Natural killer cell (primary cell): ENCODE measurements around the gene CA4. TPM values are rescaled to one million over a fixed set of nuclear protein-coding genes. Genes with fewer than 3 reads are reported as not detected.

ENCODE experiments used
- ATAC-seq, 3 donors: fragments of 150-1000 bp in 2 of 3; fragments of 200-7000 bp in 1 of 3; cut with Tn5 transposase; 1 replicate in 1 of 3; 2 replicates in 2 of 3; pipeline ENCODE4 v1.10.0; 2021; ENCODE audit warnings: mild to moderate bottlenecking in 2 of 3, moderate library complexity in 2 of 3
- DNase-seq, 2 donors: peaks; one replicate each; pipeline versions ENCODE4 v3.0.0 to v3.0.0-alpha.2; 2013 to 2021; ENCODE audit warnings: mixed read lengths in 1 of 2
- H3K27ac ChIP-seq: one replicate; pipeline ENCODE4 v1.5.1; 2013; ENCODE audit warnings: mild to moderate bottlenecking, low read length
- H3K27me3 ChIP-seq: one replicate; pipeline ENCODE4 v1.6.1; 2013; ENCODE audit warnings: low read length; ENCODE audit not compliant: control insufficient read depth, insufficient read depth
- H3K36me3 ChIP-seq: one replicate; pipeline ENCODE4 v1.6.1; 2013; ENCODE audit warnings: low read length; ENCODE audit not compliant: control insufficient read depth, insufficient read depth
- H3K4me1 ChIP-seq: one replicate; pipeline ENCODE4 v1.6.1; 2013; ENCODE audit warnings: low read length; ENCODE audit not compliant: control insufficient read depth, insufficient read depth
- H3K4me3 ChIP-seq: one replicate; pipeline ENCODE4 v1.5.1; 2013; ENCODE audit warnings: low read length
- H3K9me3 ChIP-seq: one replicate; pipeline ENCODE4 v1.6.1; 2013; ENCODE audit warnings: low read length; ENCODE audit not compliant: control insufficient read depth, insufficient read depth
- H3K27ac Mint-ChIP-seq, 2 donors: one replicate each; pipeline ENCODE4 v1.8.0; 2022; ENCODE audit warnings: mild to moderate bottlenecking in 2 of 2, mixed read lengths in 2 of 2, moderate library complexity in 1 of 2
- H3K27me3 Mint-ChIP-seq, 2 donors: one replicate each; pipeline ENCODE4 v1.8.0; 2022; ENCODE audit warnings: low read depth in 2 of 2, mixed read lengths in 2 of 2
- H3K36me3 Mint-ChIP-seq: one replicate; pipeline ENCODE4 v1.8.0; 2022; ENCODE audit warnings: mixed read lengths
- H3K4me1 Mint-ChIP-seq, 2 donors: one replicate each; pipeline ENCODE4 v1.8.0; 2022; ENCODE audit warnings: mixed read lengths in 2 of 2
- H3K4me3 Mint-ChIP-seq: one replicate; pipeline ENCODE4 v1.8.0; 2022; ENCODE audit warnings: mild to moderate bottlenecking, moderate library complexity, mixed read lengths
- H3K9me3 Mint-ChIP-seq, 2 donors: one replicate each; pipeline ENCODE4 v1.8.0; 2022; ENCODE audit warnings: mixed read lengths in 2 of 2
- CTCF ChIP-seq: fragments of 200-600 bp; IDR thresholded peaks from one replicate; pipeline ENCODE4 v1.8.0; 2022; ENCODE audit warnings: antibody characterized with exemption
- WGBS: methylation state at CpG from one replicate; pipeline ENCODE4 v1.1.7; 2013; ENCODE audit warnings: missing lambda C conversion rate; ENCODE audit not compliant: insufficient coverage; 5-methylcytosine and 5-hydroxymethylcytosine counted together
- intact Hi-C: fragments of 100-400 bp; cut with micrococcal nuclease; formaldehyde crosslinking; loops from one replicate; pipeline ENCODE4 v1.14.2; 2022
- total RNA-seq, 4 donors: library from RNA; stranded (reverse); fragments of 120-200 nt in 1 of 4; gene quantifications; one replicate each; pipeline versions ENCODE4 v1.2.3 to v1.2.4, GENCODE V29; 2013 to 2022

Gene CA4
- total RNA-seq, 3 donors from 2014 or later (not counting 1 experiment from before 2014, with no cell fraction given): 1.3 TPM; not detected in 2

GRCh38 chr17:60168654-60169053 is 18.9 kb downstream of the CA4 start:
- Histone ChIP-seq H3K9me3 (no peaks in the 10 kb centered on the region), H3K27me3 (no peaks in the 10 kb centered on the region), H3K4me3 (no peak overlapping the region), H3K4me1 (peaks cover 9% of the 10 kb centered on the region), H3K36me3 (no peaks in the 10 kb centered on the region), H3K27ac (no peak overlapping the region)
- H3K27me3 Mint-ChIP-seq: peaks cover 6 to 11% of the 10 kb centered on the region in 2 donors
- ATAC-seq (no peak), DNase-seq (no peak)
- H3K4me3 Mint-ChIP-seq: no peak overlapping the region
- no peak for TF ChIP-seq CTCF
- H3K27ac Mint-ChIP-seq: no peak overlapping the region
- H3K9me3 Mint-ChIP-seq: no peaks in the 10 kb centered on the region
- H3K4me1 Mint-ChIP-seq: peaks cover 9 to 17% of the 10 kb centered on the region in 2 donors
- WGBS: 89% methylated on average over 7 of the region's 7 CpGs
- intact Hi-C loops: no loop called here
- H3K36me3 Mint-ChIP-seq: no peaks in the 10 kb centered on the region

- Mint-ChIP-seq H3K9me3 (no peaks in the 10 kb centered on the region), H3K36me3 (no peaks in the 10 kb centered on the region), H3K4me3 (no peak overlapping the region), H3K27ac (peak overlapping the region in 1 of 2 donors; percentile 10), H3K4me1 (peaks cover 9 to 17% of the 10 kb centered on the region in 2 donors), H3K27me3 (peaks cover 2 to 11% of the 10 kb centered on the region in 2 donors)
- intact Hi-C loops: no loop called here
- Histone ChIP-seq H3K4me1 (peaks cover 9% of the 10 kb centered on the region), H3K27me3 (no peaks in the 10 kb centered on the region), H3K9me3 (no peaks in the 10 kb centered on the region), H3K36me3 (no peaks in the 10 kb centered on the region), H3K27ac (no peak overlapping the region), H3K4me3 (no peak overlapping the region)
- DNase-seq (peak in 1 of 2 donors; percentile 35), ATAC-seq (peak; percentile 36 to 61 (median 55))
- WGBS: 95% methylated on average over 9 of the region's 10 CpGs
- no peak for TF ChIP-seq CTCF
These were observed 20.4 kb downstream of the CA4 start for GRCh38 chr17:60169921-60170817.

- intact Hi-C loops: no loop called here
- ATAC-seq: no peak
- H3K4me1 ChIP-seq: peaks cover 9% of the 10 kb centered on the region
These were observed 21.3 kb downstream of the CA4 start for GRCh38 chr17:60170835-60171752.

More at GRCh38 chr17:60170835-60171752, 21.3 kb downstream of the CA4 start:
- Mint-ChIP-seq H3K9me3 (no peaks in the 10 kb centered on the region), H3K4me1 (peaks cover 9 to 17% of the 10 kb centered on the region in 2 donors), H3K36me3 (no peaks in the 10 kb centered on the region), H3K27ac (peak overlapping the region in 1 of 2 donors; percentile 10), H3K27me3 (peaks cover 0 to 5% of the 10 kb centered on the region in 2 donors), H3K4me3 (no peak overlapping the region)
- 94% methylated on average over 8 of the region's 8 CpGs for WGBS
- TF ChIP-seq CTCF: no peak
- Histone ChIP-seq H3K27ac (no peak overlapping the region), H3K4me3 (no peak overlapping the region), H3K36me3 (no peaks in the 10 kb centered on the region), H3K27me3 (no peaks in the 10 kb centered on the region), H3K9me3 (no peaks in the 10 kb centered on the region)
- no peak for DNase-seq
